HL-60 (cell line): ENCODE measurements around the gene NECTIN3.
A peak's percentile ranks its signal among the peaks of the same experiment; 100 is the strongest.

Experiments
- DNase-seq, 2 experiments: peaks; one replicate each; pipeline ENCODE4 v3.0.0-alpha.2; 2010 to 2020; ENCODE audit warnings: low read depth in 1 of 2, low spot score in 1 of 2
- H3K27ac ChIP-seq: fragments of 250-450 bp; sonication (Bioruptor Pico); replicated peaks from 2 replicates; pipeline ENCODE4 v1.5.1; 2020; ENCODE audit warnings: mild to moderate bottlenecking, moderate library complexity
- H3K27me3 ChIP-seq: fragments of 250-450 bp; sonication (Bioruptor Pico); 2 replicates; pipeline ENCODE4 v1.5.1; 2021; ENCODE audit warnings: mild to moderate bottlenecking, moderate library complexity; ENCODE audit not compliant: insufficient read depth, poor library complexity, severe bottlenecking
- H3K4me3 ChIP-seq: replicated peaks from 2 replicates; pipeline ENCODE4 v1.5.1; 2011; ENCODE audit warnings: mild to moderate bottlenecking, control low read depth, low read length; ENCODE audit not compliant: insufficient read depth
- CTCF ChIP-seq: IDR thresholded peaks from one replicate; pipeline ENCODE4 v1.5.1; 2011; ENCODE audit warnings: low read length, control low read depth, inconsistent platforms; ENCODE audit not compliant: insufficient read depth
- GABPA ChIP-seq: IDR thresholded peaks from 2 replicates; pipeline ENCODE4 v1.6.1; 2012; ENCODE audit warnings: low read depth
- POLR2AphosphoS5 ChIP-seq: IDR thresholded peaks from 2 replicates; pipeline ENCODE4 v1.6.1; 2012; ENCODE audit warnings: low read depth
- REST ChIP-seq: IDR thresholded peaks from 2 replicates; pipeline ENCODE4 v1.6.1; 2012; ENCODE audit warnings: low read depth; ENCODE audit not compliant: insufficient replicate concordance
- SPI1 ChIP-seq: IDR thresholded peaks from 2 replicates; pipeline ENCODE4 v1.6.1; 2012; ENCODE audit warnings: low read depth, mild to moderate bottlenecking, borderline replicate concordance

Gene NECTIN3

GRCh38 chr3:111047042-111047441 lies 24.6 kb upstream of the NECTIN3 start:
- Histone ChIP-seq H3K27me3 (no peaks in the 10 kb centered on the region), H3K4me3 (no peak overlapping the region)
- TF ChIP-seq GABPA (no peak), SPI1 (no peak), REST (no peak), CTCF (no peak), POLR2AphosphoS5 (no peak)

GRCh38 chr3:111047812-111048435 lies 23.7 kb upstream of the NECTIN3 start:
- DNase-seq, result no peak
- Histone ChIP-seq H3K27me3 (no peaks in the 10 kb centered on the region), H3K27ac (no peak overlapping the region), H3K4me3 (no peak overlapping the region)
- TF ChIP-seq REST (no peak), CTCF (no peak), POLR2AphosphoS5 (no peak), GABPA (no peak), SPI1 (no peak)

More at GRCh38 chr3:111047042-111047441, 24.6 kb upstream of the NECTIN3 start:
- no peak overlapping the region for H3K27ac ChIP-seq
- no peak for DNase-seq

GRCh38 chr3:111051354-111051753 lies 20.3 kb upstream of the NECTIN3 start:
- no peak for DNase-seq
- no peaks in the 10 kb centered on the region for H3K27me3 ChIP-seq
- H3K27ac ChIP-seq, result no peak overlapping the region
- TF ChIP-seq POLR2AphosphoS5 (no peak), CTCF (no peak), SPI1 (peak; percentile 45), GABPA (no peak), REST (no peak)
- H3K4me3 ChIP-seq, result no peak overlapping the region
